T-helper 1 cell (primary cell): ENCODE data around the gene RERG.
A peak's percentile ranks its signal among the peaks of the same experiment; 100 is the strongest.
"Not testable (repeated sequence)": the region's sequence is repeated elsewhere in the genome, so short reads cannot be mapped to it uniquely, and the experiment has no call there.

Experiments
- DNase-seq, 5 donors: peaks; one replicate each; pipeline ENCODE4 v3.0.0-alpha.2; 2012 to 2020

The RERG gene

GRCh38 chr12:15131431-15131830, 89.8 kb downstream of the RERG start:
- no peak for DNase-seq

GRCh38 chr12:15130541-15130940, 90.7 kb downstream of the RERG start:
- DNase-seq = no peak

GRCh38 chr12:15123401-15123800, 97.8 kb downstream of the RERG start:
- no peak for DNase-seq

GRCh38 chr12:15122344-15122743, 98.9 kb downstream of the RERG start:
- no peak for DNase-seq

GRCh38 chr12:15118955-15119354, 102.3 kb downstream of the RERG start:
- no peak for DNase-seq

- DNase-seq = no peak
Measured at GRCh38 chr12:15116983-15117382, 104.2 kb downstream of the RERG start.

GRCh38 chr12:15116086-15116485, 105.1 kb downstream of the RERG start:
- DNase-seq = no peak

GRCh38 chr12:15115434-15115833, 105.8 kb downstream of the RERG start:
- DNase-seq = no peak

- no peak for DNase-seq
Measured at GRCh38 chr12:15114501-15114900, 106.7 kb downstream of the RERG start.

GRCh38 chr12:15092826-15093225, 128.4 kb downstream of the RERG start:
- DNase-seq = no peak

- no peak for DNase-seq
Measured at GRCh38 chr12:15090441-15090840, 130.8 kb downstream of the RERG start.

- peak in 1 of 5 donors; percentile 26 for DNase-seq
Measured at GRCh38 chr12:15088105-15088504, 133.1 kb downstream of the RERG start.

- not testable (repeated sequence) for DNase-seq
Measured at GRCh38 chr12:15077751-15078150, 143.5 kb downstream of the RERG start.

GRCh38 chr12:15074351-15074750, 146.9 kb downstream of the RERG start:
- no peak for DNase-seq

- no peak for DNase-seq
Measured at GRCh38 chr12:15059123-15059522, 162.1 kb downstream of the RERG start.
